SIG-M5 (cell line): ENCODE results near the gene ATR.
"Not testable (repeated sequence)": the region's sequence is repeated elsewhere in the genome, so short reads cannot be mapped to it uniquely, and the experiment has no call there.

Experiments used
- DNase-seq: peaks from one replicate; lab custom pipeline; 2025; lab: John Stamatoyannopoulos, UW

ATR gene

GRCh38 chr3:142447852-142448823 is 130.4 kb downstream of the ATR start, which contains the start of gene XRN1:
XRN1 (minus strand) TSS chr3:142448037; CDS start chr3:142447944, 93 bp downstream.
- DNase-seq = peak; percentile 20

GRCh38 chr3:142447301-142447851 is 131.2 kb downstream of the ATR start:
- DNase-seq = no peak

- DNase-seq = peak; percentile 10
Measured at GRCh38 chr3:142445816-142446254, 132.7 kb downstream of the ATR start.

- DNase-seq = no peak
Measured at GRCh38 chr3:142444343-142444742, 134.2 kb downstream of the ATR start.

GRCh38 chr3:142443060-142443459 is 135.5 kb downstream of the ATR start:
- DNase-seq = not testable (repeated sequence)

GRCh38 chr3:142439499-142440220 is 138.9 kb downstream of the ATR start:
- DNase-seq = not testable (repeated sequence)

GRCh38 chr3:142438096-142438495 is 140.4 kb downstream of the ATR start:
- DNase-seq = not testable (repeated sequence)

- no peak for DNase-seq
Measured at GRCh38 chr3:142436951-142437585, 141.5 kb downstream of the ATR start.

GRCh38 chr3:142434503-142434902 is 144.0 kb downstream of the ATR start:
- no peak for DNase-seq

- DNase-seq = no peak
Measured at GRCh38 chr3:142433110-142433509, 145.4 kb downstream of the ATR start.

GRCh38 chr3:142429582-142429981 is 149.0 kb downstream of the ATR start:
- no peak for DNase-seq

GRCh38 chr3:142424754-142425153 is 153.8 kb downstream of the ATR start:
- DNase-seq = no peak

GRCh38 chr3:142418926-142419592 is 159.5 kb downstream of the ATR start:
- DNase-seq = no peak

- DNase-seq = no peak
Measured at GRCh38 chr3:142417302-142417701, 161.2 kb downstream of the ATR start.

GRCh38 chr3:142400537-142400936 is 178.0 kb downstream of the ATR start:
- not testable (repeated sequence) for DNase-seq
